ENCODE data around the gene MBLAC2. TPM values are rescaled to one million over a fixed set of nuclear protein-coding genes. Genes with fewer than 3 reads are reported as not detected.

Gene MBLAC2
- total RNA-seq, 1 experiment from 2014 or later, result 5.7 TPM

DNA sequence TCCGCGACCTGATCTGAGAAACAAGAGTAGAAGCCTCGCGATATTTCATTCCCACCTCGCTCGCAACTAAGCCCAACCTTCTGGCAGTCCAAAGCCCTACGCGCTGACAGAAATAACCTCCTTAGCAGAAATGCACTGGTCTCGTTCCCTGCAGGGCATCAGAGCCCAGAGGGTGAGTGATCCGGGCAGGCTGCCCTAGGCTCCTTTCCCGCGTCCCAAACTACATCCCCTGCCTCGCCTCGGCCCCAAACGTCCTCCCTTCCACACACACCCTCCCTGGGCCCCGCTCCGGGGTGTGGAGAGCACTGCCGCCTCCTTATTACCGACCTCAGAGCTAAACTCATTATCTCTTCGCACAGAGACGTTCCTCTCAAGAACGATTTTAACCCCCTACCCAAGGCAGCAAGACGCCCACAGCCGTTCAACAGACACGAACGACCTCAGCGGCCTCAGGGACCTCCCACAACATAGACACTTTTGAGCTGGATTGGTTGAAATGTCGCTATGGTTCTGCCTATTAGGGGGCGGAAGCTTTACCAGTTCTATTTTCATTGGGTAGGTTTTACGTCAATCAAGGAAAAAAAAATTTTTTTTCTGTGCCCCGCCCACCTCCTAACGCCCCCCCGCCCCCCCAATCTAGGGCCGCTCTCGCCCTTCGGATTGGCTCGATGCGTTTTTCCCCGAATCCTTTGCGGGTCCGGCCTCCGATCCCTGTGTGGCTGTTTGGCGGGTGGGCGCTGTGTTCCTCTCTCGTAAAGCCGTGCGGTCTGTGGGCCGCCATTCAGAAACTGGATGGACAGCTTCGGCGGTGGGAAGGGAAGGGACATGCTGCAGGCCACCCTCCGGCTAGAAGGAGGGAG, 65.0 kb downstream of the MBLAC2 start, which contains the start of gene CETN3:
Gene CETN3, minus strand, starts transcription at position 439 of the 860 bp plus-strand sequence. Its CDS starts 95 bp downstream, at position 344.
- Histone ChIP-seq H4K20me1 (ENCODE audit: insufficient read depth) (no peaks in the 10 kb centered on the region), H3K4me2 (ENCODE audit: low read length) (peak within 1 kb of the TSS; percentile 81), H3K27me3 (ENCODE audit: insufficient read depth, low read length) (no peaks in the 10 kb centered on the region), H3K9me2 (ENCODE audit: insufficient read depth) (no peaks in the 10 kb centered on the region), H3K27ac (ENCODE audit: low read depth, low read length) (peak within 1 kb of the TSS; percentile 95), H3K4me1 (ENCODE audit: control insufficient read depth in 1 of 2, insufficient read depth in 2 of 2, low read length in 2 of 2) (peaks cover 0 to 14% of the 10 kb centered on the region in 2 experiments; a peak in 2 of 4 replicates), H3K9ac (ENCODE audit: low read length) (peak within 1 kb of the TSS; percentile 85), H3K79me2 (ENCODE audit: insufficient read depth, low read length) (peaks cover 17% of the 10 kb centered on the region), H3K4me3 (replicated peaks in 1 of 2; ENCODE audit: low read depth in 1 of 2, low read length in 2 of 2) (peak within 1 kb of the TSS; percentile 64 to 84), H2AFZ (ENCODE audit: low read depth, low read length, poor library complexity, severe bottlenecking) (peak within 1 kb of the TSS; percentile 69), H3K36me3 (ENCODE audit: control insufficient read depth in 1 of 2, insufficient read depth in 2 of 2, low read length in 2 of 2) (peaks cover 5 to 7% of the 10 kb centered on the region in 2 experiments; a peak in 1 of 4 replicates), H3K9me3 (ENCODE audit: control insufficient read depth in 1 of 2, insufficient read depth in 1 of 2, low read depth in 1 of 2, low read length in 2 of 2) (no peaks in the 10 kb centered on the region)
- ChIA-PET POLR2A (interaction anchor here (0.7 to 2.9 kb wide), 17 partner anchors 10 to 480 kb away, joined by 3 to 29 read pairs (median 4); partner anchors contain the start of genes ADGRV1, LYSMD3, MBLAC2 and POLR3G), CTCF (interaction anchor here (1.0 kb wide), 1 partner anchor 8 kb away, joined by 3 read pairs; no protein-coding TSS in a partner anchor), RAD21 (ENCODE audit: low non-redundant PET in 1 of 2, low total read pairs in 2 of 2, uncharacterized antibody in 2 of 2, unreplicated experiment in 2 of 2) (interaction anchor here in 1 of 2 experiments (1.1 kb wide), 1 partner anchor 19 kb away, joined by 5 read pairs; no protein-coding TSS in a partner anchor)
- DNase-seq (ENCODE audit: low read depth, low spot score), result peak; percentile 95
- ATAC-seq, result peak; percentile 94
- intact Hi-C loops (cut with micrococcal nuclease), result no loop called here
- no TSS peak for BruUV-seq (replicated peaks)
- TF ChIP-seq EZH2 (IDR thresholded peaks at IDR 0.05) (no peak), ZNF274 (IDR thresholded peaks at IDR 0.05; ENCODE audit: low read depth, low read length) (no peak), POLR2AphosphoS5 (IDR thresholded peaks at IDR 0.05; ENCODE audit: low read depth, low read length) (peak; percentile 93), POLR2A (IDR thresholded peaks at IDR 0.05; ENCODE audit: borderline replicate concordance, extremely low read depth, insufficient read depth, insufficient read length) (peak; percentile 98), SIN3A (IDR thresholded peaks at IDR 0.05; ENCODE audit: low read depth) (peak; percentile 90), RAD21 (IDR thresholded peaks at IDR 0.05; ENCODE audit: low read depth) (no peak), EZH2phosphoT487 (IDR thresholded peaks at IDR 0.05; ENCODE audit: borderline replicate concordance) (no peak), SRF (IDR thresholded peaks at IDR 0.05; ENCODE audit: low read depth) (no peak), SP1 (IDR thresholded peaks at IDR 0.05; ENCODE audit: low read depth) (peak; percentile 95), ELF1 (IDR thresholded peaks at IDR 0.05; ENCODE audit: borderline replicate concordance, low read depth) (no peak), ZFX (IDR thresholded peaks at IDR 0.05) (peak; percentile 42), TCF7L2 (IDR thresholded peaks at IDR 0.05; ENCODE audit: borderline replicate concordance, extremely low read depth, insufficient read depth, insufficient read length) (no peak), FOSL1 (IDR thresholded peaks at IDR 0.05; ENCODE audit: low read depth) (no peak), JUND (IDR thresholded peaks at IDR 0.05) (no peak), CBX3 (IDR thresholded peaks at IDR 0.05; ENCODE audit: low read depth) (peak; percentile 75; the same call in 1 of the 2 replicates)
- TF ChIP-seq, protein P1, sequence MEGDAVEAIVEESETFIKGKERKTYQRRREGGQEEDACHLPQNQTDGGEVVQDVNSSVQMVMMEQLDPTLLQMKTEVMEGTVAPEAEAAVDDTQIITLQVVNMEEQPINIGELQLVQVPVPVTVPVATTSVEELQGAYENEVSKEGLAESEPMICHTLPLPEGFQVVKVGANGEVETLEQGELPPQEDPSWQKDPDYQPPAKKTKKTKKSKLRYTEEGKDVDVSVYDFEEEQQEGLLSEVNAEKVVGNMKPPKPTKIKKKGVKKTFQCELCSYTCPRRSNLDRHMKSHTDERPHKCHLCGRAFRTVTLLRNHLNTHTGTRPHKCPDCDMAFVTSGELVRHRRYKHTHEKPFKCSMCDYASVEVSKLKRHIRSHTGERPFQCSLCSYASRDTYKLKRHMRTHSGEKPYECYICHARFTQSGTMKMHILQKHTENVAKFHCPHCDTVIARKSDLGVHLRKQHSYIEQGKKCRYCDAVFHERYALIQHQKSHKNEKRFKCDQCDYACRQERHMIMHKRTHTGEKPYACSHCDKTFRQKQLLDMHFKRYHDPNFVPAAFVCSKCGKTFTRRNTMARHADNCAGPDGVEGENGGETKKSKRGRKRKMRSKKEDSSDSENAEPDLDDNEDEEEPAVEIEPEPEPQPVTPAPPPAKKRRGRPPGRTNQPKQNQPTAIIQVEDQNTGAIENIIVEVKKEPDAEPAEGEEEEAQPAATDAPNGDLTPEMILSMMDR (IDR thresholded peaks at IDR 0.05 in 2 of 3, conservative IDR thresholded peaks at IDR 0.05 in 1 of 3; ENCODE audit: borderline replicate concordance in 1 of 3, insufficient read depth in 1 of 3, low read depth in 2 of 3, low read length in 2 of 3), result no peak
- TF ChIP-seq, protein P2, sequence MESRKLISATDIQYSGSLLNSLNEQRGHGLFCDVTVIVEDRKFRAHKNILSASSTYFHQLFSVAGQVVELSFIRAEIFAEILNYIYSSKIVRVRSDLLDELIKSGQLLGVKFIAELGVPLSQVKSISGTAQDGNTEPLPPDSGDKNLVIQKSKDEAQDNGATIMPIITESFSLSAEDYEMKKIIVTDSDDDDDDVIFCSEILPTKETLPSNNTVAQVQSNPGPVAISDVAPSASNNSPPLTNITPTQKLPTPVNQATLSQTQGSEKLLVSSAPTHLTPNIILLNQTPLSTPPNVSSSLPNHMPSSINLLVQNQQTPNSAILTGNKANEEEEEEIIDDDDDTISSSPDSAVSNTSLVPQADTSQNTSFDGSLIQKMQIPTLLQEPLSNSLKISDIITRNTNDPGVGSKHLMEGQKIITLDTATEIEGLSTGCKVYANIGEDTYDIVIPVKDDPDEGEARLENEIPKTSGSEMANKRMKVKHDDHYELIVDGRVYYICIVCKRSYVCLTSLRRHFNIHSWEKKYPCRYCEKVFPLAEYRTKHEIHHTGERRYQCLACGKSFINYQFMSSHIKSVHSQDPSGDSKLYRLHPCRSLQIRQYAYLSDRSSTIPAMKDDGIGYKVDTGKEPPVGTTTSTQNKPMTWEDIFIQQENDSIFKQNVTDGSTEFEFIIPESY (IDR thresholded peaks at IDR 0.05; ENCODE audit: extremely low read depth, insufficient replicate concordance, low read length), result peak; percentile 91
- TF ChIP-seq, protein P3, sequence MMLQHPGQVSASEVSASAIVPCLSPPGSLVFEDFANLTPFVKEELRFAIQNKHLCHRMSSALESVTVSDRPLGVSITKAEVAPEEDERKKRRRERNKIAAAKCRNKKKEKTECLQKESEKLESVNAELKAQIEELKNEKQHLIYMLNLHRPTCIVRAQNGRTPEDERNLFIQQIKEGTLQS (IDR thresholded peaks at IDR 0.05), result no peak
- TF ChIP-seq, protein P4, sequence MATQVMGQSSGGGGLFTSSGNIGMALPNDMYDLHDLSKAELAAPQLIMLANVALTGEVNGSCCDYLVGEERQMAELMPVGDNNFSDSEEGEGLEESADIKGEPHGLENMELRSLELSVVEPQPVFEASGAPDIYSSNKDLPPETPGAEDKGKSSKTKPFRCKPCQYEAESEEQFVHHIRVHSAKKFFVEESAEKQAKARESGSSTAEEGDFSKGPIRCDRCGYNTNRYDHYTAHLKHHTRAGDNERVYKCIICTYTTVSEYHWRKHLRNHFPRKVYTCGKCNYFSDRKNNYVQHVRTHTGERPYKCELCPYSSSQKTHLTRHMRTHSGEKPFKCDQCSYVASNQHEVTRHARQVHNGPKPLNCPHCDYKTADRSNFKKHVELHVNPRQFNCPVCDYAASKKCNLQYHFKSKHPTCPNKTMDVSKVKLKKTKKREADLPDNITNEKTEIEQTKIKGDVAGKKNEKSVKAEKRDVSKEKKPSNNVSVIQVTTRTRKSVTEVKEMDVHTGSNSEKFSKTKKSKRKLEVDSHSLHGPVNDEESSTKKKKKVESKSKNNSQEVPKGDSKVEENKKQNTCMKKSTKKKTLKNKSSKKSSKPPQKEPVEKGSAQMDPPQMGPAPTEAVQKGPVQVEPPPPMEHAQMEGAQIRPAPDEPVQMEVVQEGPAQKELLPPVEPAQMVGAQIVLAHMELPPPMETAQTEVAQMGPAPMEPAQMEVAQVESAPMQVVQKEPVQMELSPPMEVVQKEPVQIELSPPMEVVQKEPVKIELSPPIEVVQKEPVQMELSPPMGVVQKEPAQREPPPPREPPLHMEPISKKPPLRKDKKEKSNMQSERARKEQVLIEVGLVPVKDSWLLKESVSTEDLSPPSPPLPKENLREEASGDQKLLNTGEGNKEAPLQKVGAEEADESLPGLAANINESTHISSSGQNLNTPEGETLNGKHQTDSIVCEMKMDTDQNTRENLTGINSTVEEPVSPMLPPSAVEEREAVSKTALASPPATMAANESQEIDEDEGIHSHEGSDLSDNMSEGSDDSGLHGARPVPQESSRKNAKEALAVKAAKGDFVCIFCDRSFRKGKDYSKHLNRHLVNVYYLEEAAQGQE (IDR thresholded peaks at IDR 0.05; ENCODE audit: low read depth), result no peak
